ENCODE results near the gene RBM18.

RBM18 gene

DNA sequence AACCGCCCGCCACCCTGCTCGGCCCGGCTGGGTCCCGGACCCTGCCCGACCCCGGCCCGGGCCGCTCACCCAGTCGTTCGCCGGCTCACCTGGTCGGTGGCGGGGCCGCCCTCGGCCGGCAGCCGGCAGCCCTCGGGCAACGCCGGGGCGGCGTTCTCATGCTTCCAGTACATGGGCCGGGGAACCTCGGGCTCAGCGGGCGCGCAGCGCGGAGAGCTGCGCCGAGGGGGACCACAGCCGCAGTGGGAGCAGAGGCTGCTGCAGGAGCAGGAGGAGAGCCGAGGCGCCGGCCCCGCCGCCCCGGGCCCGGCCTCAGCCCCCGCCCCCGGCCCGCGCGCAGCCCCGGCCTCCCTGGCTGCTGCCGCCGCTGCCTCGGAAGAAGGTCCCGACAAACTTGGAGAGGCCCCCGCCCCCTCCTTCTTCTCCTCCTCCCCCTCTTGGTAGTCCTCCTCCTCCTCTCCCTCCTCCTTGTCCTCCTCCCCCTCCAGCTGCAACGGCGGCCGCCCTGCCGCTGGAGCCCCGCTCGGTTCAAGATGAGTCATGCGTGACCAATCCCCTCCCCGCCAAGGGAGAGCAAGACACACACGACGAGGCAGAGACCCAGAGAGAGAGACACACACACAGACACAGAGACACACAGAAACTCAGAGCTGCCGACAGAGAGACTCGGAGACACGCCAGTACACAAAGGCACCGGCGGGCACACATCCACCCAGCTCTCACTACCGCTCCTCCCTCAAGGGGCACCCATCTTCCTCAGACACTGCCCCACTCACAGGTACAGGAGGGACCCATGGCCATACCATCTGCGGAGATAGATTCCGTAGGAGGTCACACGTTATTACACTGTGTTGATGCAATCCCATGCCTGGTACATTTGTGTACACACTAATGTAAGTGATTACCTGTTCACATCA lies 35.8 kb downstream of the RBM18 start, which contains the start of gene LHX6:
LHX6 (minus strand) TSS at position 390 of the 917 bp plus-strand sequence; CDS start at position 173, 217 bp downstream.
- Histone ChIP-seq H3K4me1 (peaks cover 6 to 15% (median 13%) of the 10 kb centered on the region in 10 experiments; a peak in 17 of 20 replicates), H3K36me3 (no peaks in the 10 kb centered on the region), H3K27me3 (peaks cover 56 to 72% (median 64%) of the 10 kb centered on the region in 11 experiments), H3K4me3 (peak within 1 kb of the TSS; percentile 47 to 69 (median 58)), H4K20me1 (peaks cover 0 to 16% (median 0%) of the 10 kb centered on the region in 11 experiments; a peak in 6 of 22 replicates), H3K9me3 (replicated peaks in 1 of 11) (peaks cover 0 to 16% (median 6%) of the 10 kb centered on the region in 11 experiments; a peak in 5 of 22 replicates), H3K4me2 (peak within 1 kb of the TSS; percentile 90 to 98 (median 94)), H3K27ac (no peak within 1 kb of the TSS), H3K9ac (peak within 1 kb of the TSS in 10 of 11 experiments; percentile 9 to 71 (median 38); a peak in 12 of 22 replicates)
- TF ChIP-seq Cebpa-rat (IDR thresholded peaks at IDR 0.05), result no peak

DNA sequence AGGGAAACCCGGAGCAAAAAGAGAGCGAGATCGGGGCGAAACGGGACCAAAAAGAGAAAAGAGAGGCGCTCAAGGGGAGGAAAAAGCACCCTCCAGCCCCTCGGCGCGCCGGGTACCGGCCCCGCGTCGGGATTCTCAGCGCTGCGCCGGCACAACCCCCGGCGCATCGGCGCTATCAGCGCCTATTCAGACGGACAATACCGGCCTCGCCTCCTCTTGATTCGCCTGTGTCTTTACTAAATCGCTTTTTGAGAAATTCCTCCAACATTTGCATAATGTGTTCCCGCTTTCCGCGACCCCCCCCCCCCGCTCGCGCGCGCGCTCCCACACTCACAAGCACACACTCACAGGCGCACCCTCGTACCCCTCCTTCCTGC lies 36.5 kb downstream of the RBM18 start:
- Histone ChIP-seq H3K4me2 (peak overlapping the region; percentile 90 to 98 (median 94)), H3K27ac (no peak overlapping the region), H4K20me1 (peaks cover 0 to 16% (median 0%) of the 10 kb centered on the region in 11 experiments; a peak in 6 of 22 replicates), H3K9ac (peak overlapping the region in 10 of 11 experiments; percentile 9 to 71 (median 38); a peak in 11 of 22 replicates), H3K9me3 (replicated peaks in 1 of 11) (peaks cover 0 to 16% (median 6%) of the 10 kb centered on the region in 11 experiments; a peak in 5 of 22 replicates), H3K36me3 (no peaks in the 10 kb centered on the region), H3K4me3 (peak overlapping the region; percentile 47 to 69 (median 58)), H3K27me3 (peaks cover 56 to 78% (median 65%) of the 10 kb centered on the region in 11 experiments), H3K4me1 (peaks cover 11 to 18% (median 15%) of the 10 kb centered on the region in 10 experiments; a peak in 19 of 20 replicates)
- no peak for TF ChIP-seq Cebpa-rat (IDR thresholded peaks at IDR 0.05)

DNA sequence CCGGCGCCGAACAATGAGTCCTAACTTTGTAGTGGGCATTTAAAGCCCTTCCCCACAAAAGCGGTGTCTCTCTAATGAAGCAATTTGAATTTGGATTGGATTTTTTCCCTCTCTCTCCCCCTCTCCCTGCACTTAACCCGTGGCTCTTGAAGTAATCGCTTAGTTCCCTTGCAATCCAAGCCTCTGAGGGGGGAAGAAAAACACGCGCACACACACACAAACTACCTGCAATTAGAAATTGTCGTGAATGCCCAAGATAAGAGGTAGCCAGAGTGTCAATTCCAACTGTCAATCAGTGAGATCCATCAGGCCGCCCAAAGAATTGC lies 37.1 kb downstream of the RBM18 start:
- H4K20me1 ChIP-seq, result peaks cover 0 to 16% (median 0%) of the 10 kb centered on the region in 11 experiments; a peak in 6 of 22 replicates

DNA sequence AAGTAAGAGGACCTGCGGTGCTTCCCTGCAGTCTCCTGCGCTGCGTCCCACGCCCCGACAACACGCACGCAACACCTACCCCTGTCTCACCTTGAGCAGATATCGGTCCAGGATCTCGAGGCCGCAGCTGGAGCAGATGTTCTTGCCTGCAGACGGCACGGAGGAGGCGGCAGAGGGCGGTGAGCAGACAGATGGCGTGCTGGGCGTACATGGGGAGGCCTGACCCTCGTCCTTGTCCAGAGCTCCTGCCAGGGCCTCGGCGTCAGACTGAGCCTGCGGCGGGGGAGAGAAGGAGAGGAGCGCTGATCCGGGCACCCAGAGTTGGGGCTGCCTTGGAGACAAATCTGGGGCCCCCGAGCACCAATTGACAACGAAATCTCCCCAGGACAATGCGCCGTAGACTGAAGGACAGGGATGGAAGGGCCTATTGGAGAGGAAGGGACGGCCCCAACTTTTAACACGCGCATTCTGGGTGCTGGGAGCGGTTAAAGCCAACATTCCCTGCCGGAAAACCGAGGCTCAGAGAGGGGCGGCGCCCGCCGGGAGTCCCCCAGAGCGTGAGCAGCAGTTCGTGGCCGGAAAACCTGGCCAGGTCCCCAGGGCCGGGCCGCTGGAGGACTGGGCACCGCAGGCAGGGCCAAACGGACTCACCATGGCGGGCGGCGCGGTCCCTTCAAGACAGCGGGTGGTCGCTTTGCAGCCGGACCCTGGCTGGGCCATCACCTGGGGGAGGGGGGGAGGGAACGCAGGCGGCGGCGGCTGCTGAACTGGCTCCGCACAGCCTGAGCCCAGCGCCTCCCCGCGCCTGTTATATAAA lies 37.7 kb downstream of the RBM18 start:
- H3K36me3 ChIP-seq, result no peaks in the 10 kb centered on the region
- no peak overlapping the region for H3K9ac ChIP-seq
- H3K27me3 ChIP-seq, result peaks cover 56 to 87% (median 75%) of the 10 kb centered on the region in 11 experiments
- H4K20me1 ChIP-seq, result peaks cover 0 to 16% (median 0%) of the 10 kb centered on the region in 11 experiments; a peak in 6 of 22 replicates
- no peak overlapping the region for H3K4me3 ChIP-seq
- TF ChIP-seq Cebpa-rat (IDR thresholded peaks at IDR 0.05), result no peak
- peaks cover 13 to 30% (median 26%) of the 10 kb centered on the region in 10 experiments; a peak in 19 of 20 replicates for H3K4me1 ChIP-seq
- H3K27ac ChIP-seq, result no peak overlapping the region
- H3K9me3 ChIP-seq (replicated peaks in 1 of 11), result peaks cover 0 to 16% (median 6%) of the 10 kb centered on the region in 11 experiments; a peak in 5 of 22 replicates
- no peak overlapping the region for H3K4me2 ChIP-seq

More for the DNA sequence above, 37.1 kb downstream of the RBM18 start:
- no peak overlapping the region for H3K9ac ChIP-seq
- H3K9me3 ChIP-seq (replicated peaks in 1 of 11), result peaks cover 0 to 16% (median 6%) of the 10 kb centered on the region in 11 experiments; a peak in 5 of 22 replicates
- H3K27ac ChIP-seq, result no peak overlapping the region
- no peak overlapping the region for H3K4me3 ChIP-seq
- H3K27me3 ChIP-seq, result peaks cover 56 to 83% (median 72%) of the 10 kb centered on the region in 11 experiments
- no peak overlapping the region for H3K4me2 ChIP-seq
- no peaks in the 10 kb centered on the region for H3K36me3 ChIP-seq
- peaks cover 13 to 24% (median 21%) of the 10 kb centered on the region in 10 experiments; a peak in 19 of 20 replicates for H3K4me1 ChIP-seq
- TF ChIP-seq Cebpa-rat (IDR thresholded peaks at IDR 0.05), result no peak

DNA sequence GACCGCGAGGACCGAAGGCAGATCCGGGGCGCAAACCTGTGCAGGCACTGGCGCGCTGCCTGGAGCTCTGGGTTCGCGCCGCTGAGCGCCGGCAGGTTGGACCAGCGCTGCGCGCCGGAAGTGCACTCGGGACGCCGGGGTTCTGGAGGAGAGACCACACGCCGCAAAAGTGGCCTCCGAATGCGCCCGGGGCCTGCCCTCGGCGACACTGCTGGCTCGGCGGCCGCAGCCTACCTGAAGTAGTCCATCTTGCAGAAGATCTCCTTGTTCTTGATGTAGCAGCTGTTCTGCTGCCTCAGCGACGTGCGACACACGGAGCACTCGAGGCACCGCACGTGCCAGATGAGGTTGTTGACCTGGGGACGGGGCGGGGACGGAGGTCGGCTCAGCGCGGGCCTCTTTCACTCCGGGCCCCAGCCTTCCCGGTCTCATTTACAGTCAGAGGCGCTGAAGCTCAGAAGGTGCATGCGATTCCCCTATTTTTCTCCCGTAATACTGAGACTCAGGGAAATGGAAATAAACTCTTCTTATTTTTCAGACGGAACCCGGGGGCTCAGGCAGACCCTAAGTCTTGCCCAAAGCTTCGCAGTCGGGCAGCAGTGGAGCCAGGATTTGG lies 38.4 kb downstream of the RBM18 start:
- H3K27me3 ChIP-seq, result peaks cover 60 to 87% (median 79%) of the 10 kb centered on the region in 11 experiments
- no peak overlapping the region for H3K27ac ChIP-seq
- no peak overlapping the region for H3K9ac ChIP-seq
- H4K20me1 ChIP-seq, result peaks cover 0 to 16% (median 0%) of the 10 kb centered on the region in 11 experiments; a peak in 6 of 22 replicates
- peaks cover 0 to 16% (median 6%) of the 10 kb centered on the region in 11 experiments; a peak in 5 of 22 replicates for H3K9me3 ChIP-seq (replicated peaks in 1 of 11)
- no peak for TF ChIP-seq Cebpa-rat (IDR thresholded peaks at IDR 0.05)
- no peak overlapping the region for H3K4me3 ChIP-seq
- no peak overlapping the region for H3K4me2 ChIP-seq
- no peaks in the 10 kb centered on the region for H3K36me3 ChIP-seq
- peaks cover 16 to 37% (median 33%) of the 10 kb centered on the region in 10 experiments for H3K4me1 ChIP-seq

DNA sequence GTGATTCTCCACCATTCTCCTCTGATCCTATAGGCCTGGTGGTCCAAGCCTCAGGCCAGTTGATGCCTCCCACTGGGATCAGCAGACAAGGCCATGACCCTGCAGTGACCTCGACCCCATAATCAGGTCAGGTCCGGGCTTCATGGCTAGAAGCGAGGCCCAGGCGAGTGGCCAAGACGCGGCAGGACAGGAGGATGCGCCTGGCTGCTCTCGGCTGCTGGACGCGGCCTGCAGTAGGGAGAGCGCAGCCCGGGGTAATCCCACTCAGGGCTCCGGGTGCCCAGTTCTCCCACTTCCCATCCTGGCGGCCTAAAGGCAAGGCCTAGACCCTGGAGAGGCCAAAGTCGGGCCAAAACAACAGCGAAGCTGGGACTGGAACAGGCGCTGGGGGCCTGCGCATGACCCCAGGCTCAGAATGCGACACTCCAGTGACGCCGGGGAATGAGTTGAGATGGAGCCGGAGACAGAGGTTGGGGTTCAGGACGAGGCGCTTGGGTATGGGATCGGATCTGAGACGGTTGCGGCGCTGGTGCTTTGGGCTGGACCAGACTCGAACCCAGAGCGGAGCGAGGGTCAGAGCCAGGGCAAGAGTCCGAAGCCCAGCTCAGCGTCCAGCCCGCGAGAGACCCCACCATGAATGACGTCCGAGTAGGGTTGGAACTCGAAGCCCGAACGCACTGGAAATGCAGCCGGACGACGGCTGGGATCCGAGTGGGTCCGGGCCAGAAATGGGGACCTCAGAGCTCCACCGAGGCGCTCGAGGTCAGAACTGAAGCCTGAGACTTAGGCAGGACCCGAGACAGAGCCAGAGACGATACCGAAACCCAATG lies 39.1 kb downstream of the RBM18 start:
- Histone ChIP-seq H3K9ac (no peak overlapping the region), H3K27ac (no peak overlapping the region), H3K27me3 (peaks cover 66 to 88% (median 80%) of the 10 kb centered on the region in 11 experiments), H3K4me3 (no peak overlapping the region), H3K9me3 (replicated peaks in 1 of 11) (peaks cover 0 to 16% (median 6%) of the 10 kb centered on the region in 11 experiments; a peak in 5 of 22 replicates), H3K4me2 (no peak overlapping the region), H3K4me1 (peaks cover 24 to 44% (median 40%) of the 10 kb centered on the region in 10 experiments), H4K20me1 (peaks cover 0 to 18% (median 0%) of the 10 kb centered on the region in 11 experiments; a peak in 6 of 22 replicates), H3K36me3 (no peaks in the 10 kb centered on the region)
- no peak for TF ChIP-seq Cebpa-rat (IDR thresholded peaks at IDR 0.05)

DNA sequence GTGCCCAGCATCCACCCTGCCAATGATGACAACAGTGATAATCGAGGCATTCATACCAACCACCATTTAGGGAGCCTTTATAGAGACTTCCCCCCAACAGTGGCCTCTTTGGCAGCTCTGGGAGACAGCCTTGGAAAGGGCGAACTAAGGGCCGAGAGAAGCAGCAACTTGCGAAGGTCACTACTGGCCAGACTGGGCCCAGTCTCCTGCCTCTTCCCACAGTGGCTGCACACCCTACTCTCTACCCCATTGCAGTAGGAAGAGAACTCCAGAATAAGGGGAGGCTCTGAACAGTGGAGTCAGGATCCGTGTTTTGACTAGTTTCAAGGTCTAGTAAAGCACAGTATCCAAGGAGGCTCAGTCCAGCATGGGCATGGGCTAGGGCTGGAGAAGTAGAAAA lies 41.2 kb downstream of the RBM18 start:
- Histone ChIP-seq H3K4me3 (no peak overlapping the region), H3K27me3 (peaks cover 66 to 88% (median 80%) of the 10 kb centered on the region in 11 experiments), H3K36me3 (no peaks in the 10 kb centered on the region), H3K9ac (no peak overlapping the region), H4K20me1 (peaks cover 0 to 17% (median 0%) of the 10 kb centered on the region in 11 experiments; a peak in 5 of 22 replicates), H3K27ac (no peak overlapping the region), H3K9me3 (replicated peaks in 1 of 11) (peaks cover 0 to 23% (median 6%) of the 10 kb centered on the region in 11 experiments; a peak in 9 of 22 replicates), H3K4me2 (peak overlapping the region in 7 of 11 experiments; percentile 36 to 95 (median 83); a peak in 13 of 22 replicates), H3K4me1 (peaks cover 36 to 57% (median 53%) of the 10 kb centered on the region in 10 experiments)
- TF ChIP-seq Cebpa-rat (IDR thresholded peaks at IDR 0.05), result no peak
